Measurements from ENCODE around the gene KIF3C.
A peak's percentile ranks its signal among the peaks of the same experiment; 100 is the strongest.
"Not testable (repeated sequence)": the region's sequence is repeated elsewhere in the genome, so short reads cannot be mapped to it uniquely, and the experiment has no call there.

Gene KIF3C

DNA sequence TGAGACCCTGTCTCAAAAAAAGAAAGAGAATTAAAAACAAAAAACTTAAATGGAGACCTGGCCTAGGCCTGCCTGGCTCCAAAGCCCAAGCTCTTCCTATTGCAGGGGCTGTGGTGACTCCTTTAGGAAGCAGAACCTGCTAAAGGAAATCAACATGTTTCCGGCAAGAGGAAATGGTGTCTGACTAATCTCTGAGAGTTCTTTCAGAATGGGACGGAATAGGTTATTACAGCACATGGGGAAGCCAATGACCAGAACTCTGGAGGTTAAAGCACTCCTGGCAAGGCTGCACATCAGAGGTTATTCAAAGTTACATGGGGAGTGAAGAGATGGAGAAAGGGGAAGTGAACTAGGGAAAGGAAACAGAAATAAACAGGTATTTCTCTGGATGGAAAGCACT, 21.4 kb downstream of the KIF3C start:
- DNase-seq (ENCODE audit: low read depth, low spot score) = no peak

DNA sequence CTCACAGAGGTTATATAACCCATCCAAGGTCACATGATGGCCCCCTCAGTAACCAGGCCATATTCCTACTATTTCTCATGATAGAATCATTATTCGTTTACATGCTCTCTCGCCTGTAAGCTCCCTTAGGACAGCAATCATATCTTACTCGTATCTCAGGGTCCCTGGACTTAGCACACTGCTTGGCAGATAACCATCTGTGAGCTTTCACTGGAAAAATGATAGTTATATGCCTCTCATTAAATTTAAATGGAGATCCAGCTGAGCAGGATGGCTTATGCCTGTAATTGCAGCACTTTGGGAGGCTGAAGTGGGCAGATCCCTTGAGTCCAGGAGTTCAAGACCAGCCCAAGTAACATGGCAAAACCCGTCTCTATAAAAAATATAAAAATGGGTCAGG, 21.9 kb downstream of the KIF3C start:
- no peak for DNase-seq (ENCODE audit: low read depth, low spot score)

DNA sequence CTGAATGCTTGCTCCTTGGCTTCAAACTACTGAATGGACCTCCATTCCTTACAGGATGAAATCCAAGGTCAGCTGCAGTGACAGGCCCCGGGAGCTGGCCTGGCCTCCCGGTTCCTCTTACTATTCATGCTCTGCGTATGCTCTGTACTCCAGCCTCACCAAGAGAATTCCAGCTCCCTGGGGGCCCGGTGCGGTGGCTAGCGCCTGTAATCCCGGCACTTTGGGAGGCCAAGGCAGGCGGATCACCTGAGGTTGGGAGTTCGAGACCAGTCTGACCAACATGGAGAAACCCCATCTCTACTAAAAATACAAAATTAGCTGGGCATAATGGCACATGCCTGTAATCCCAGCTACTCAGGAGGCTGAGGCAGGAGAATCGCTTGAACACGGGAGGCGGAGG, 23.7 kb downstream of the KIF3C start:
- not testable (repeated sequence) for DNase-seq (ENCODE audit: low read depth, low spot score)

DNA sequence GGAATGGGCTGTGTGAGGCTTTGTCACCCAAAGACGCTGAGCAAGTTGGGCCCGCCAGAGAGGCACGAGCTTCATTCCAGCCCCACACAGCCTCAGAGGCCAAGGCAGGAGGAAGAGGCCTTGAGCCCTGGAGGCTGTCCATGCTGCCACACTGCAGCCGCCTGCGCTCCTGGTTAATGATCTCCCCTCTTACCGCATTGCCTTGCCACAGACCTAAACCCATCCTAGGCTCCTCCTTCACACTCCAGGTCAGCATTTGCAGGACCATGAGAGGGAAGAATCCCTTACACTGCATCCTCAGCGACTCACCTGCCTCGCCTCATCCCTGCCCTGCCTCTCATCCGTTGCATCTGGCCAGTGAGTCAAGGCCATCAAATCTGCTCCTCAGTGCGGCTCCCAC, 24.6 kb downstream of the KIF3C start:
- no peak for DNase-seq (ENCODE audit: low read depth, low spot score)

DNA sequence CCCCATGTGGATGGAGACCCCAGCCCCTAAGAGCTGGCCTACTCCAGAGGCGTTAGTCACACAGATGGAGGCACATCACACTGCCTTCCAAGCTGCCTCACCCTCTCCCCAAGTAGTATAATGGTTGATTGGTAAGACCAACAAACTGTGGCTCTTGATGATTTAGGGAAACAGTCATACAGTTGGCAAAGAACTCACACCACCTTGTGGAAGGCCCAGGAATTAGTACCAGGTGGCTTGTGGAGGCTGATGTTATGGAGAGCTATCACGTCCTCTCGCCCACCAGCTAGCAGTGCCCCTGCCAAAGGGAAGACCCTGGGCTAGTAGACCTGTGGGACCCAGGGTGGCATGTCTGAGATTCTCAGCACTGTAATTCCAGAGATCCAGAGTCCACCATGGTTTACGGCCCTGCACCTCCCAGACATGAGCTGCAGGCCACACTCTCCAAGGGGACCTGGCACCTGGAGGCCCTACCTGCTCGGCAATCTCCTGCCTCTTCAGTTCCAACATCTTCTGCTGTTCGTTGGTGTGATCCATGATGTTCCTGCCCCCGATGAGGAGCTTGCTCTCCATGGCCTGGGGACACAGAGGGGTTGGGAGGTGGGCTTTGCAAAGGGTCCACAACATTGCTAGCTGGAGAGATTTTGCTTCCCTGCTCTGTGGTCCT, 26.3 kb downstream of the KIF3C start:
- DNase-seq (ENCODE audit: low read depth, low spot score) = no peak

DNA sequence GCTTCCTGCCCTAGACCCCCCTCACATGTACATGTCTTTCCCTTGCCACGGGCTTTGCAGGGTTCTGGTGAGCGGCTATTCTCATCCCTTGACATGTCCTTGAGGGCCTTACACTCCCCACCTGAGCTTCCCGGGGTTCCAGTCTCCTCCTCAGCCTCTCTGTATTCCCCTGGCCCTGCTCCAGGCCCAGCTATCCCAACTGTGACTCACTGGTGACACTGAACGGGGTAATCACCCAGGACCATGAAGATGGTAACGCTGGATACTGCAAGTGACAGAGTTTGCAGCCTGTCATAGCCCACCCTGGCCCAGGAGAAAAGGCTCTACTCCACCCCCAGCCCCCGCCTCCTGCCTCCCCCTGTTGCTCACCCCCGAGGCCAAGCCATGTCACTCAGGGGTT, 27.3 kb downstream of the KIF3C start:
- DNase-seq (ENCODE audit: low read depth, low spot score) = no peak

DNA sequence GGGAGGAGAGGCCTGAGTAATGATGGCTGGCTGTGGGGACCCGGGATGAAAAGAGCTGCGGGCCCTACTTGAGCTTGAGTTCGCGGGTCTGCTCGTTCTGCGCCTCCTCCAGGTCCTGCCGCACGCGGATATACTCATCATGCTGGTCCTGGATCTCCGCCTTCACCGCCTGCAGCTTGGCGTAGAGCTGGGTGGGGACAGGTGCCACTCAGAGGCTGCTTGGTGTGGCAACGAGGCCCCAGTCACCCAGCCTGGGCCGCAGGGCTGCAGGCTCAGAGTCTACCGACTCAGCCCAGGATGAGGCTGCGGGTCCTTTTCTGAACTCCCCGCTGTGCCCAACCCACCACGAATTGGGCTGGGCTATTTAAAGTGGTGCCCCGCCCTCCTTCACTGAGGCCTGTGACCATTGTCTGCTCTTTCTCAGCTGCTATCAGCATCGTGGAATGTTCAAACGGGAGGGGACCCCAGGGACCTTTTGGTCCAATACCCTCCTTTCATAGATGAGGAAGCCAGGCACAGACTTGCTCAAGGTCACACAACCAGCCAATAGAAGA, 28.0 kb downstream of the KIF3C start:
- no peak for DNase-seq (ENCODE audit: low read depth, low spot score)

DNA sequence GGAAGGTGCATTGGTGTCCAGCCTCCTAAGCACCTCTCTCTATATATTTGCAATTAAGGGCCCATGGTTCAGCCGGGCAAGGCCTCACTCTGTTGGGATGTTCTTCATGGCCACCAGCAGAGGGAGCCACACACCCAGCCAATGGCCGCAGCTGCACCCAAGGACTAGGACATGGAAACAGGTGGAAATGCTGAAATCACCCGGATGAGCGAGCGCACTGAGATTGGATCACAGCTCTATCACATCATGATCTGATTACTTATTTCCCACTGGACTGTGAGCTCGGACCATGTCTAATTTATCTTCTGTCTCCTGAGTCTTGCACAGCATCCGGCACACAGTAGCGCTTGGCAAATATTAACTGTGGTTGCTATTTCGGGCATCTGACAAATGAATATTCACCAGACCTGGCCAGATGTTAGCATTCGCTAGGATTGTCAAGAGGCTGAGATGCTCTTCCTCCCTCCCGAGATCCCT, 31.2 kb downstream of the KIF3C start:
- DNase-seq (ENCODE audit: low read depth, low spot score) = peak; percentile 35

DNA sequence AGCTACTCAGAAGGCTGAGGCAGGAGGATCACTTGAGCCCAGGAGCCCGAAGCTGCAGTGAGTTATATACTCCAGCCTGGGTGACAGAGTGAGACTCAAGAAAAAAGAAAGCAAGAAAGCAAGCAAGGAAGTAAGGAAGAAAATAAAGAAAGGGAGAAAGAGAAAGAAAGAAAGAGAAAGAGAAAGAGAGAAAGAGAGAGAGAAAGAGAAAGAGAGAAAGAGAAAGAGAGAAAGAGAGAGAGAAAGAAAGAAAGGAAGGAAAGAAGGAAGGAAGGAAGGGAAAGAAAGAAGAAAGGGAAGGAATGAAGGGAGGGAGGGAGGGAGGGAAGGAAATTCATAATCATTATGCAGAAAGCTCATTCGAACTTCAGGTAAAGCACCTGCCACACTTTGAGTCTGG, 33.9 kb downstream of the KIF3C start:
- DNase-seq (ENCODE audit: low read depth, low spot score) = no peak

DNA sequence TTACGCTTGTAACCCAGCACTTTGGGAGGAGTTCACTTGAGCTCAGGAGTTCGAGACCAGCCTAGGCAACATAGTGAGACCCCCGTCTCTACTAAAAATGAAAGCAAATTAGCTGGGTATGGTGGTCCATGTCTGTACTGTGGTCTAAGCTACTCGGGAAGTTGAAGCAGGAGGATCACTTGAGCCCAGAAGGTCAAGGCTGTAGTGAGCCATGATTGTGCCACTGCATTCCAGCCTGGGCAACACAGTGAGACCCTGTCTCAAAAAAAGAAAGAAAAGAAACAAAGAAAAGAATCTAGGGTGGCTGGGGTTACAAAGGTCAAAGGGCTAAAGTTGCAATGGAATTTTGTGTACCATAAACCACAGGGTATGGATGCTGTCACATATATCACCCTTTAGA, 41.3 kb downstream of the KIF3C start:
- DNase-seq (ENCODE audit: low read depth, low spot score) = no peak

DNA sequence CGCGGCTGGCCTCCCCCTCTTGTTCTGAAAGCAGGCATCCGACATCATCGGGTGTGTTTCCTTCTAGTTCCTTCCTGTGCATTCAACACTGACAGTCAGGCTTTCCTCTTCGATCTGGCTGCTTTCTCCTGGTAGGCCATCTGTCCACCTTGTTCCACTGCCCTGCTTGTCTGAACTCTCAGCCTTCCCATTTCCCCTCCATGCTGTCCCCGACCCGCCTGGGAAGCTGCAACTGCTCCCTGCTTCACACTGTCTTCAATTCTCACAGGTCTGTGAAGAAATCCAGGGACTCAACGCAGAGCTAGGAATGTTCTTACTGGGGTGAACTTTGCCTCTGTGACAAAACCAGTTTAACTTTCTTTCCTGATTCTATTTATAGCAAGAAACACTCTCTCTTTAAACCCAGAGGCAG, 43.0 kb downstream of the KIF3C start:
- DNase-seq (ENCODE audit: low read depth, low spot score) = no peak

DNA sequence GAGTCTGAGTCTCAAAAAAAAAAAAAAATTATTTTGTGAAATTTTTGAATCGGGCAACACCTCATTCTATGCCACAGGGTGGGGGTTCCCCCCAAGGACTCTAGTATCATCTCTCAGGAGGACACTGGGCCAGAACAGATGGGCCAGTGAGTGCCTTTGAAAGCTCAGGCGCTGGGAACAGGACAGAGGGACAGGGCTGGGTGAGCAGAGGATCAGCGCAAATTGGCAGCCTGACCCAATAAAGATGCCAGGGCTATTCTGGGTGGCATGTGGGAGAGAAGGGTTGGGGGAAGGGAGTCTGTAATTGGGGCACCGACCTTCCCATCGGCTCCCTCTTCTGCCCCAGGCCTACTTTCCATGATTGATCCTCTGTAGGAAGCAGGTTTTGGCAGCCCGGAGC, 44.0 kb downstream of the KIF3C start:
- DNase-seq (ENCODE audit: low read depth, low spot score) = no peak

DNA sequence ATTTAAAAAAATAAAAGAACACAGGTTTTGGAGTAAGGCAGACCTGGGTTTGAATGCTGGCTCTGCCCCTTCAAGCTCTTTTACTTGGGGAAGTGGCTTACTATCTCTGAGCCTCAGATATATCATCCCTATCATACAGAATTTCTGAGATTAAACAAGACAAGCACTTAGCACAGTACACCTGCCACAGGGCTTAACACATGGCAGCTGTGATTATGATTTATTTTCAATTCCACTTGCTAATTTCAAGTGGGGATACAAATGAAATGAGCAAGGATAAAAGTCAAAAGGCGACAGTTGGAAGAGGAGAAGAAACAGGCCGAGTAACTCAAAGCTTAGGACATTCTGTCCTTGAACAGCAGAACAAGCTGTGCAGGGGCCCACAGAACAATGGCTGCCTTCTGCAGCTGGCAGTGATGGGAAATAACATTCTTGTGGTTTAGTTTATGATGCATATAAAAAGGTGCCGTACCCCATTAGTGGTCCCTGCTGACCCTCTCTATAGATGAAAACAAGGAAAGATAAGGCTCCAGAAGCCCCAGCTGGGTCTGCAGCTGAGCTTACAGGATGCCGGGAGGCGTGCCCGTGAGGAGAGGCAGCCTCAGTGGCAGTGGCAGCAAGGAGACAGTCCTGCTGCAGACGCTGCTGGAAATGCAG, 45.3 kb downstream of the KIF3C start:
- no peak for DNase-seq (ENCODE audit: low read depth, low spot score)

DNA sequence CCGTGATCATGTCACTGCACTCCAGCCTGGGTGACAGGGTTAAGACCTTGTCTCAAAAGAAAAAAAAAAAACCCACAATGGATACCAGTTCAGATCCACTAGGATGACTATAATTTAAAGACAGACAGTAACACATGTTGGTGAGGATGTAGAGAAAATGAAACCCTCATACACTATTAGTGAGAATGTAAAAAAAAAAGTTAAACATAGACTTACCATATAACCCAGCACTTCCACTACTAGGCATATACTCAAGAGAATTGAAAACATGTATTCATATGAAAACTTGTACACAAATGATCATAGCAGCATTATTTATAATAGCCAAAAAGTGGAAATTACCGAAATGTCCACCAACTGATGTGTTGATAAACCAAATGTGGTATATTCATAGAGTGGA, 48.7 kb downstream of the KIF3C start:
- no peak for DNase-seq (ENCODE audit: low read depth, low spot score)

DNA sequence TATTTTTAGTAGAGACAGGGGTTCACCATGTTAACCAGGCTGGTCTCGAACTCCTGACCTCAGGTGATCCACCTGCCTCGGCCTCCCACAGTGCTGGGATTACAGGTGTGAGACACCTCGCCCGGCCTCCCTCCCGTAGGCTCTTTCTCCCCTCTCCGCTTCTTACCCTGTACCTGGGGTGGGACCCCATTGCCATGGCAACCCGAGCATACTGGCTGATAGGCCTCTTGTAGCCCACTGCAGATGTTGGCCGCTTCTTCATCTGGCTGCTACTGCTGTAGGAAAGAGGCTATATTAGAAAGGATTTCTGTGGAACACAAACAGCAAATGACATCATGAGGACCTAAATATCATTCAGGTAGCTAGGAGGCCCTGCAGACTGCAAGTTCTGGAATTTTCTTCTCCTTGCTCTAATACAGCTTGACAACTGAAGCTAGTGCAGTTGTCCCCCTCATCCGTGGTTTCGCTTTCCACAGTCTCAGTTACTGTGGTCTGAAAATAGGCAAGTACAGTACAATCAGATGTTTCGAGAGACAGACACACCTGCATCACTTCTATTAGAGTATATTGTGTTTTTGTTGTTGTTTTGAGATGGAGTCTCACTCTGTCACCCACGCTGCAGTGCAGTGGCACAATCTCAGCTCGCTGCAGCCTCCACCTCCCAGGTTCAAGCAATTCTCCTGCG, 52.4 kb downstream of the KIF3C start:
- DNase-seq (ENCODE audit: low read depth, low spot score) = no peak

DNA sequence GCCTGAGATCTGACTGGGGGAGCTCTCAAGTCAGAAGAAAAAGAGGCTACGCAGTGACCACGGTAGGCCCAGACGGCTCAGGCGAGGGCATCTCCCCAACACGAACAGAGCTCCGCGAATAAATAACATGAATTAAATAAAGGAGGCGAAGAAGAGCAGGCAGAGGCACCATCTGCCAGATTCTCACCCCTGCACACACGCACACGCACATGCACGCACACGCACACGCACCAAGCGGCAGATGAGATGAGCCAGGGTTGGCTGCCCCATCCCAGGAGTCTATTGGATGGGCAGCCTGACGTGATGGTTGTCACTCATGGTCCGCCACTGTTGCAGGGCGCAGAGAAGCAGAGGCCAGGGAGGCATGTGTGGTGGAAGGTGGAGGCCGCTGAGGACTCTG, 53.6 kb downstream of the KIF3C start:
- no peak for DNase-seq (ENCODE audit: low read depth, low spot score)

DNA sequence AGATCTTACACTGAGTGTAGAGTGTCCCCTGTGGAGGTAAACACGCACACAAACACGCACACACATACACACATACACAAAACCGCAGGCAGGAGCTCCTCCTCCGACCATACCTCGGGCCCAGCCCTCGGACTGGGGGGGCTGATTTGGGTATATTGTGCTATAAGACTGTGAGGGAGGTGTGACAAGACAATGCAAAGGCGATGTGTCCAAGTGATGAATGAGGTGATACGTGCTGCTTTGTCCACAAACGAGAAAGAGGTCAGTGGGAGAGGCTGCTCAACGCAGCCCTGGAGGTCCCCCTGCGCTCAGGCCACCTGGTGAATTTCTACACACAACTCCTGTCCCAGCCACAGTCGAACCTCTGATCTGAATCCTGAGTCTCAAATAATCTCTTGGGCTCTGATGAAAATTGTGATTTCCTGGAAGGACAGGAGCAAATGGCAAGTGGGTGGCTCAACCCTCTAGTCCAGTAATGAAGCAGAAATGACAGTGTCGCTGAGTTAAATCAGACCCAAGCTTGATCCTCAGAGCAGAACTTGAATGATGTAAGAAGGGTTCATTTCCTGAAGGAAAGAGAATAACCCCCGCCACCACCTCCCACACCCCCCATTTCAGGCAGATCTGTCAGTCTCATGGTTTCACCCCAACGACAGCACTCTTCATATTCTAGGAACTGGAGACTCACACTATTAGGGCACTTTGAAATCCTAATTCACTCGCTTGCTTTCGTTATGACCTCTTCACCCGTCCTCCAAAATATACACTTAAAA, 55.1 kb downstream of the KIF3C start:
- no peak for DNase-seq (ENCODE audit: low read depth, low spot score)

DNA sequence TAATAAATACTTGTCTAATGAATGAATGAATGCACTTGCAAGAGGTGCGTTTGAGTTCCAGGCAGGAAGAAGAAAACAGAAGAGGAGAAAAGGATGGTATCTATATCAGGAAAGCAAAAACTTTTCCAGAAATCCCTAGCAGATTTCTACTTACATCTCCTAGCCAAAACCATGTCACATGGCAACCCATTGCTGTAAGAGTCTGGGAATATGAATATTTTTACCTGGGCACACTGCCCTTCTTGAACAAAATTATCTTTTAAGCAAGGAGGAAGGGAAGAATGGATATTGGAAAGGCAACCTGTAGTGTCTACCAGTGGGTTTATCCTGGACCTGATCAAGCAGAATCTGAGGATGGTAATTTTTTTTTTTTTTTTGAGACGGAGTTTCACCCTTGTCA, 59.8 kb downstream of the KIF3C start:
- DNase-seq (ENCODE audit: low read depth, low spot score) = no peak

DNA sequence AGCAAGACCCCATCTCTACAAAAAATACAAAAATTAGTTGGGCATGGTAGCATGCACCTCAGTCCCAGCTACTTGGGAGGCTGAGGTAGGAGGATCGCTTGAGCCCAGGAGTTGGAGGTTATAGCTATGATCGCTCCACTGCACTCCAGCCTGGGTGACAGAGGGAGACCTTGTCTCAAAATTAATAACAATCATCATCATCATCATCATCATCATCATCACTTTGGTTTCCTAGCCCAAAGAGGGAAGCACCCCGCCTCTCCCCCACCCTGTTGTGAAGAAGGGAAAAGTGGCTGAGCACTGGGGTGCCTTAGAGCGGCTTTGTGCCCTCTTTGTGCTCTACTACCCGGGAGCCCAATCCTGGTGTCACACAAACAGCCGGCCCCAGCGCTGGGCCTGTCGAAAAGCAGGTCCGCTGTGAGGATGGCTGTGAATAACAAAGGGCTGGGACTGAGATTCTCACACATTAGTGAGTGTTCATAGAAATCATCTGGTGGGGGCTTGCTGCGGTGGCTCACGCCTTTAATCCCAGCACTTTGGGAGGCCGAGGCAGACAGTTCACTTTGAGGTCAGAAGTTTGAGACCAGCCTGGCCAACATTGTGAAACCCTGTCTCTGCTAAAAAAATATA, 61.4 kb downstream of the KIF3C start:
- DNase-seq (ENCODE audit: low read depth, low spot score) = no peak

DNA sequence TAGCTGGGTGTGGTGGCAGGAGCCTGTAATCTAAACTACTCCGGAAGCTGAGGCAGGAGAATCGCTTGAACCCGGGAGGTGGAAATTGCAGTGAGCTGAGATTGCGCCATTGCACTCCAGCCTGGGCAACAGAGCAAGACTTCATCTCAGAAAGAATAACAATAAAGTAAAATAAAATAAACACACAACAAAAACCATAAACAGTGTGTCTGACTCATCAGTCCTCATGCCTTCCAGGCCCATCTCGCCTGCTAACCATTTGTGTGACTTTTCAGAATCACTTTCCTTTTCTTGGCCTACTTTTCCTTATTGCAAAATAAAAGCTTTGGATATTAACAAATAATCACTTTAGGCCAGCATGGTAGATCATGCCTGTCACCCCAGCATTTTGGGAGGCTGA, 62.0 kb downstream of the KIF3C start:
- DNase-seq (ENCODE audit: low read depth, low spot score) = no peak

DNA sequence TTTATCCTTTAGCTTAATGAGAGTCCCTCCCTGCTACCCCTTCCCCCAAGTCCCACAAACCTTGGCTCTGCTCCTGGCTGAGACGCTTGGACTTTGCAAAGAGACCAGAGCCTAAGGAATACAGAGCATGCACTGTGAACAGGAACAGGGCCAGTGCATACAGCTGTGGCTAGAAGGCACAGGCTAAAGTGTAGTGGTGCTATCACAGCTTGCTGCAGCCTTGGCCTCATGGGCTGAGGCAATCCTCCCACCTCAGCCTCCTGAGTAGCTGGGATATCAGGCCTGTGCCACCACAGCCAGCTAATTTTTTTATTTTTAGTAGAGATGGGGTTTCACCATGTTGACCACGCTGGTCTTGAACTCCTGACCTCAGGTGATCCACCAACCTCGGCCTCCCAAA, 64.5 kb downstream of the KIF3C start:
- DNase-seq (ENCODE audit: low read depth, low spot score) = no peak
